Measurements from ENCODE around the gene ZC3H6. TPM values are rescaled to one million over a fixed set of nuclear protein-coding genes. Genes with fewer than 3 reads are reported as not detected.

ZC3H6 gene
- total and polyA plus RNA-seq, 2 of the 13 experiments (the other 11 are each of a cell fraction or from before 2014, with no cell fraction given), result 0.71 to 0.93 TPM

DNA sequence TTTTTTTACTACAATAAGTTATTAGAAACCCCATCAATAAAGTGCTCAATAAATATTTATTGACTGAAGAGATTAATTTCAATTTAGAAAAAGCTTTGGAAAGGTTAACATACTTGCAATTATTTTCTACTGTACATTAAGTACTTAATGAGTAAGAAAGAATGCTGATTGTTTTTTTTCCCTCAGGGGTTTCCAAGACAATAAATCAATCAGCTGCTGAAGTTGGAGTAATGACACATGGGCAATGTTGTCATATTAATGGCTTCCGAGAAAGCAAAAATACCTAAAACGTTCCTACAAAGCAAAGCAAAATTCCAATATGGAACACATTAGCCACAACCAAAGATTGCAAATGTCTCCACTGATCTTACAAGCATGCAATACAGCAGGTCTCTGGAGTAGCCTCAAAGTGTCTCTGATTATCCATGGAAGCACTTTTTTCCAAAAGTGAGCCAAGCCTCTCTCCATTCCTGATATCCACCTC is 66.7 kb downstream of the ZC3H6 start:
- Histone ChIP-seq H3K36me3 (replicated peaks in 1 of 2; ENCODE audit: control insufficient read depth in 1 of 2, insufficient read depth in 2 of 2, low read length in 2 of 2) (no peaks in the 10 kb centered on the region), H2AFZ (ENCODE audit: low read length) (no peak overlapping the region), H3K4me1 (ENCODE audit: insufficient read depth, low read length) (peaks cover 22% of the 10 kb centered on the region), H3K27me3 (ENCODE audit: control insufficient read depth in 1 of 2, insufficient read depth in 2 of 2, low read length in 2 of 2) (no peaks in the 10 kb centered on the region), H3K9ac (ENCODE audit: insufficient read depth, low read depth, low read length) (no peak overlapping the region), H3K79me2 (ENCODE audit: insufficient read depth, low read length) (no peaks in the 10 kb centered on the region), H3K4me2 (ENCODE audit: low read depth, low read length) (no peak overlapping the region), H4K20me1 (ENCODE audit: insufficient read depth, low read length) (no peaks in the 10 kb centered on the region), H3K9me3 (ENCODE audit: low read length) (no peaks in the 10 kb centered on the region), H3K4me3 (replicated peaks in 1 of 3; ENCODE audit: insufficient read depth in 1 of 3, low read depth in 2 of 3, low read length in 3 of 3) (no peak overlapping the region), H3K27ac (ENCODE audit: extremely low read length, insufficient read depth, low read length) (no peak overlapping the region)
- ATAC-seq (no peak), DNase-seq (ENCODE audit: low spot score) (no peak), FAIRE-seq (no peak)
- CTCF ChIA-PET (ENCODE audit: low intra/inter-chr PET ratio, low total read pairs), result no interaction called here
- intact Hi-C loops (cut with micrococcal nuclease; ENCODE audit: unreplicated experiment), result no loop called here
- POLR2A ChIA-PET, result interaction anchor here (1.5 kb wide), 1 partner anchor 24 kb away, joined by 3 read pairs; no protein-coding TSS in a partner anchor
- WGBS (ENCODE audit: low lambda C conversion rate), result 75% methylated on average over 2 of the region's 2 CpGs
- in situ Hi-C loops (cut with HindIII; ENCODE audit: extremely low pct_ligation_motif_present, low pct_unique_long_range_greater_than_20kb), result no loop called here
- BruUV-seq (replicated peaks), result no TSS peak
- TF ChIP-seq HDAC2 (CRISPR knock-in tag; IDR thresholded peaks at IDR 0.05) (no peak), ZNF768 (CRISPR knock-in tag; IDR thresholded peaks at IDR 0.05) (no peak), ARNT2 (CRISPR knock-in tag; IDR thresholded peaks at IDR 0.05; ENCODE audit: low read depth) (no peak), ZNF136 (CRISPR knock-in tag; IDR thresholded peaks at IDR 0.05; ENCODE audit: low read depth) (no peak), ETV5 (CRISPR knock-in tag; IDR thresholded peaks at IDR 0.05; ENCODE audit: borderline replicate concordance) (no peak), ZNF790 (CRISPR knock-in tag; IDR thresholded peaks at IDR 0.05; ENCODE audit: borderline replicate concordance) (no peak), NFE2L1 (CRISPR knock-in tag; IDR thresholded peaks at IDR 0.05; ENCODE audit: borderline replicate concordance) (no peak), SCMH1 (CRISPR knock-in tag; IDR thresholded peaks at IDR 0.05; ENCODE audit: borderline replicate concordance) (no peak), ZNF841 (CRISPR knock-in tag; IDR thresholded peaks at IDR 0.05; ENCODE audit: borderline replicate concordance) (no peak)
- TF ChIP-seq, protein P1, sequence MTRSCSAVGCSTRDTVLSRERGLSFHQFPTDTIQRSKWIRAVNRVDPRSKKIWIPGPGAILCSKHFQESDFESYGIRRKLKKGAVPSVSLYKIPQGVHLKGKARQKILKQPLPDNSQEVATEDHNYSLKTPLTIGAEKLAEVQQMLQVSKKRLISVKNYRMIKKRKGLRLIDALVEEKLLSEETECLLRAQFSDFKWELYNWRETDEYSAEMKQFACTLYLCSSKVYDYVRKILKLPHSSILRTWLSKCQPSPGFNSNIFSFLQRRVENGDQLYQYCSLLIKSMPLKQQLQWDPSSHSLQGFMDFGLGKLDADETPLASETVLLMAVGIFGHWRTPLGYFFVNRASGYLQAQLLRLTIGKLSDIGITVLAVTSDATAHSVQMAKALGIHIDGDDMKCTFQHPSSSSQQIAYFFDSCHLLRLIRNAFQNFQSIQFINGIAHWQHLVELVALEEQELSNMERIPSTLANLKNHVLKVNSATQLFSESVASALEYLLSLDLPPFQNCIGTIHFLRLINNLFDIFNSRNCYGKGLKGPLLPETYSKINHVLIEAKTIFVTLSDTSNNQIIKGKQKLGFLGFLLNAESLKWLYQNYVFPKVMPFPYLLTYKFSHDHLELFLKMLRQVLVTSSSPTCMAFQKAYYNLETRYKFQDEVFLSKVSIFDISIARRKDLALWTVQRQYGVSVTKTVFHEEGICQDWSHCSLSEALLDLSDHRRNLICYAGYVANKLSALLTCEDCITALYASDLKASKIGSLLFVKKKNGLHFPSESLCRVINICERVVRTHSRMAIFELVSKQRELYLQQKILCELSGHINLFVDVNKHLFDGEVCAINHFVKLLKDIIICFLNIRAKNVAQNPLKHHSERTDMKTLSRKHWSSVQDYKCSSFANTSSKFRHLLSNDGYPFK (CRISPR knock-in tag; IDR thresholded peaks at IDR 0.05; ENCODE audit: borderline replicate concordance), result no peak
- TF ChIP-seq, protein P2, sequence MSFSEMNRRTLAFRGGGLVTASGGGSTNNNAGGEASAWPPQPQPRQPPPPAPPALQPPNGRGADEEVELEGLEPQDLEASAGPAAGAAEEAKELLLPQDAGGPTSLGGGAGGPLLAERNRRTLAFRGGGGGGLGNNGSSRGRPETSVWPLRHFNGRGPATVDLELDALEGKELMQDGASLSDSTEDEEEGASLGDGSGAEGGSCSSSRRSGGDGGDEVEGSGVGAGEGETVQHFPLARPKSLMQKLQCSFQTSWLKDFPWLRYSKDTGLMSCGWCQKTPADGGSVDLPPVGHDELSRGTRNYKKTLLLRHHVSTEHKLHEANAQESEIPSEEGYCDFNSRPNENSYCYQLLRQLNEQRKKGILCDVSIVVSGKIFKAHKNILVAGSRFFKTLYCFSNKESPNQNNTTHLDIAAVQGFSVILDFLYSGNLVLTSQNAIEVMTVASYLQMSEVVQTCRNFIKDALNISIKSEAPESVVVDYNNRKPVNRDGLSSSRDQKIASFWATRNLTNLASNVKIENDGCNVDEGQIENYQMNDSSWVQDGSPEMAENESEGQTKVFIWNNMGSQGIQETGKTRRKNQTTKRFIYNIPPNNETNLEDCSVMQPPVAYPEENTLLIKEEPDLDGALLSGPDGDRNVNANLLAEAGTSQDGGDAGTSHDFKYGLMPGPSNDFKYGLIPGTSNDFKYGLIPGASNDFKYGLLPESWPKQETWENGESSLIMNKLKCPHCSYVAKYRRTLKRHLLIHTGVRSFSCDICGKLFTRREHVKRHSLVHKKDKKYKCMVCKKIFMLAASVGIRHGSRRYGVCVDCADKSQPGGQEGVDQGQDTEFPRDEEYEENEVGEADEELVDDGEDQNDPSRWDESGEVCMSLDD (CRISPR knock-in tag; IDR thresholded peaks at IDR 0.05; ENCODE audit: borderline replicate concordance), result no peak
- TF ChIP-seq, protein P3, sequence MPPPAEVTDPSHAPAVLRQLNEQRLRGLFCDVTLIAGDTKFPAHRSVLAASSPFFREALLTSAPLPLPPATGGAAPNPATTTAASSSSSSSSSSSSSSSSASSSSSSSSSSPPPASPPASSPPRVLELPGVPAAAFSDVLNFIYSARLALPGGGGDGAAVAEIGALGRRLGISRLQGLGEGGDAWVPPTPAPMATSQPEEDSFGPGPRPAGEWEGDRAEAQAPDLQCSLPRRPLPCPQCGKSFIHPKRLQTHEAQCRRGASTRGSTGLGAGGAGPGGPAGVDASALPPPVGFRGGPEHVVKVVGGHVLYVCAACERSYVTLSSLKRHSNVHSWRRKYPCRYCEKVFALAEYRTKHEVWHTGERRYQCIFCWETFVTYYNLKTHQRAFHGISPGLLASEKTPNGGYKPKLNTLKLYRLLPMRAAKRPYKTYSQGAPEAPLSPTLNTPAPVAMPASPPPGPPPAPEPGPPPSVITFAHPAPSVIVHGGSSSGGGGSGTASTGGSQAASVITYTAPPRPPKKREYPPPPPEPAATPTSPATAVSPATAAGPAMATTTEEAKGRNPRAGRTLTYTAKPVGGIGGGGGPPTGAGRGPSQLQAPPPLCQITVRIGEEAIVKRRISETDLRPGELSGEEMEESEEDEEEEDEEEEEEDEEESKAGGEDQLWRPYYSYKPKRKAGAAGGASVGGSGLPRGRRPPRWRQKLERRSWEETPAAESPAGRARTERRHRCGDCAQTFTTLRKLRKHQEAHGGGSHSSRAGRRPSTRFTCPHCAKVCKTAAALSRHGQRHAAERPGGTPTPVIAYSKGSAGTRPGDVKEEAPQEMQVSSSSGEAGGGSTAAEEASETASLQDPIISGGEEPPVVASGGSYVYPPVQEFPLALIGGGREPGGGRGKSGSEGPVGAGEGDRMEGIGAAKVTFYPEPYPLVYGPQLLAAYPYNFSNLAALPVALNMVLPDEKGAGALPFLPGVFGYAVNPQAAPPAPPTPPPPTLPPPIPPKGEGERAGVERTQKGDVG (CRISPR knock-in tag; IDR thresholded peaks at IDR 0.05; ENCODE audit: borderline replicate concordance), result no peak
